IMR-90 (cell line): ENCODE measurements around the gene SLC9A9. TPM values are rescaled to one million over a fixed set of nuclear protein-coding genes. Genes with fewer than 3 reads are reported as not detected.
"Not testable (repeated sequence)": the region's sequence is repeated elsewhere in the genome, so short reads cannot be mapped to it uniquely, and the experiment has no call there.

ENCODE experiments used
- ATAC-seq: fragments of 200-7000 bp; cut with Tn5 transposase; 2 replicates; pipeline ENCODE4 v1.9.1; 2020; ENCODE audit warnings: low read depth, mild to moderate bottlenecking, moderate library complexity
- BruUV-seq: library from RNA; stranded (reverse); fragments of 400-500 nt; replicated peaks from 2 replicates; lab custom pipeline; 2021; lab: Mats Ljungman, UMichigan
- CTCF ChIA-PET: fragments of 300-600 bp; formaldehyde crosslinking; extraction: SDS; loops from one replicate; lab custom pipeline; 2021; ENCODE audit warnings: antibody characterized with exemption; lab: Yijun Ruan, JAX
- POLR2A ChIA-PET: fragments of 300-600 bp; sonication (Branson Sonifier 250); formaldehyde crosslinking; loops from one replicate; lab custom pipeline; 2022; ENCODE audit warnings: antibody characterized with exemption; ENCODE audit not compliant: unreplicated experiment; lab: Charles Lee
- DNase-seq: peaks from one replicate; pipeline ENCODE4 v3.0.0; 2013
- H2AFZ ChIP-seq: replicated peaks from 2 replicates; pipeline ENCODE3; 2013; ENCODE audit warnings: low read length, mild to moderate bottlenecking; ENCODE audit not compliant: poor library complexity
- H2AK5ac ChIP-seq: 2 replicates; pipeline ENCODE4 v1.6.1; 2013; ENCODE audit warnings: low read depth, low read length, inconsistent platforms
- H2AK9ac ChIP-seq: replicated peaks from 2 replicates; pipeline ENCODE3; 2013; ENCODE audit warnings: mild to moderate bottlenecking, low read depth, low read length, moderate library complexity; ENCODE audit not compliant: poor library complexity
- H2BK120ac ChIP-seq: 2 replicates; pipeline ENCODE4 v1.6.1; 2013; ENCODE audit warnings: low read depth, low read length, inconsistent platforms
- H2BK15ac ChIP-seq: 3 replicates; pipeline ENCODE4 v1.6.1; 2013; ENCODE audit warnings: low read depth, low read length, inconsistent platforms
- H2BK20ac ChIP-seq: 2 replicates; pipeline ENCODE4 v1.6.1; 2013; ENCODE audit warnings: low read depth, mild to moderate bottlenecking, inconsistent platforms, low read length, moderate library complexity
- H2BK5ac ChIP-seq: 2 replicates; pipeline ENCODE4 v1.6.1; 2013; ENCODE audit warnings: mild to moderate bottlenecking, low read depth, low read length, inconsistent platforms; ENCODE audit not compliant: poor library complexity, severe bottlenecking
- H3K14ac ChIP-seq: replicated peaks from 2 replicates; pipeline ENCODE4 v1.6.1; 2013; ENCODE audit warnings: low read depth, low read length, inconsistent platforms
- H3K18ac ChIP-seq: 2 replicates; pipeline ENCODE4 v1.6.1; 2013; ENCODE audit warnings: low read depth, low read length, control low read depth
- H3K23ac ChIP-seq: 2 replicates; pipeline ENCODE4 v1.6.1; 2013; ENCODE audit warnings: low read depth, low read length, inconsistent platforms
- H3K27ac ChIP-seq: 2 replicates; pipeline ENCODE4 v1.5.1; 2013; ENCODE audit warnings: mild to moderate bottlenecking, control low read depth, low read length; ENCODE audit not compliant: insufficient read depth
- H3K27me3 ChIP-seq: 2 replicates; pipeline ENCODE4 v1.6.1; 2013; ENCODE audit warnings: low read length; ENCODE audit not compliant: control insufficient read depth, insufficient read depth
- H3K36me3 ChIP-seq: 2 replicates; pipeline ENCODE4 v1.6.1; 2013; ENCODE audit warnings: low read length, mixed read lengths; ENCODE audit not compliant: control insufficient read depth, insufficient read depth
- H3K4ac ChIP-seq: 2 replicates; pipeline ENCODE4 v1.6.1; 2013; ENCODE audit warnings: low read depth, low read length, inconsistent platforms
- H3K4me1 ChIP-seq: 2 replicates; pipeline ENCODE4 v1.6.1; 2013; ENCODE audit warnings: low read length, mixed read lengths; ENCODE audit not compliant: control insufficient read depth, insufficient read depth
- H3K4me2 ChIP-seq: 2 replicates; pipeline ENCODE4 v1.6.1; 2013; ENCODE audit warnings: low read depth, mild to moderate bottlenecking, control low read depth, low read length, moderate library complexity
- H3K4me3 ChIP-seq: 2 replicates; pipeline ENCODE4 v1.5.1; 2013; ENCODE audit warnings: low read depth, mild to moderate bottlenecking, control low read depth, low read length, moderate library complexity; ENCODE audit not compliant: insufficient read depth
- H3K56ac ChIP-seq: 2 replicates; pipeline ENCODE4 v1.6.1; 2013; ENCODE audit warnings: low read length, inconsistent platforms; ENCODE audit not compliant: insufficient read depth; ENCODE audit errors: extremely low read depth
- H3K79me1 ChIP-seq, 2 experiments: 2 replicates each; pipeline ENCODE4 v1.6.1; 2013; ENCODE audit warnings: low read length in 2 of 2, inconsistent platforms in 1 of 2, low read depth in 1 of 2
- H3K9ac ChIP-seq: 2 replicates; pipeline ENCODE4 v1.6.1; 2013; ENCODE audit warnings: low read depth, low read length, control low read depth
- H3K9me1 ChIP-seq: 2 replicates; pipeline ENCODE4 v1.6.1; 2013; ENCODE audit warnings: low read length, inconsistent platforms; ENCODE audit not compliant: insufficient read depth
- H3K9me3 ChIP-seq: 2 replicates; pipeline ENCODE4 v1.6.1; 2013; ENCODE audit warnings: low read length; ENCODE audit not compliant: control insufficient read depth, insufficient read depth
- H4K20me1 ChIP-seq: 2 replicates; pipeline ENCODE4 v1.6.1; 2013; ENCODE audit warnings: low read length, inconsistent platforms; ENCODE audit not compliant: insufficient read depth
- H4K5ac ChIP-seq: 2 replicates; pipeline ENCODE4 v1.6.1; 2013; ENCODE audit warnings: mild to moderate bottlenecking, low read depth, low read length, control low read depth
- H4K8ac ChIP-seq, 2 experiments: 2 replicates each; pipeline ENCODE4 v1.6.1; 2013; ENCODE audit warnings: low read depth in 2 of 2, low read length in 2 of 2, control low read depth in 1 of 2, inconsistent platforms in 1 of 2
- H4K91ac ChIP-seq: 2 replicates; pipeline ENCODE4 v1.6.1; 2013; ENCODE audit warnings: low read depth, low read length, inconsistent platforms; ENCODE audit not compliant: insufficient read depth
- WGBS, 2 experiments: methylation state at CpG; one replicate each; pipeline versions ENCODE4 v1.1.5 to v1.1.7; 2013; ENCODE audit warnings: missing lambda C conversion rate in 2 of 2; ENCODE audit not compliant: insufficient read length in 1 of 2; ENCODE audit errors: extremely low coverage in 2 of 2; 5-methylcytosine and 5-hydroxymethylcytosine counted together
- dilution Hi-C: fragments of 300-500 bp; cut with HindIII; formaldehyde crosslinking; loops from one replicate; pipeline ENCODE4 v1.14.3; 2018; ENCODE audit warnings: low sequenced_read_pairs; ENCODE audit not compliant: unreplicated experiment
- in situ Hi-C: fragments of 300-500 bp; cut with MboI; formaldehyde crosslinking; loops from 3 replicates; pipeline ENCODE4 v1.14.3; 2019; ENCODE audit warnings: low sequenced_read_pairs, inconsistent platforms, mixed read lengths
- intact Hi-C: fragments of 100-400 bp; cut with micrococcal nuclease; formaldehyde crosslinking; loops from 2 replicates; pipeline ENCODE4 v1.10.0; 2022
- polyA plus RNA-seq, 3 experiments: library from polyadenylated mRNA; depleted of rRNA; stranded (reverse); fragments of >200 nt; gene quantifications; 2 replicates each; pipeline ENCODE4 v1.2.3, GENCODE V29; 2012; ENCODE audit warnings: low replicate concordance in 1 of 3
- total RNA-seq: library from RNA; depleted of rRNA; stranded (reverse); fragments of >200 nt; gene quantifications from 2 replicates; pipeline ENCODE4 v1.2.3, GENCODE V29; 2012

The SLC9A9 gene
- total and polyA plus RNA-seq, 2 of the 4 experiments (the other 2 are of a cell fraction) = 1.4 to 2.3 TPM

- H3K23ac ChIP-seq, H3K4me2 ChIP-seq, H3K36me3 ChIP-seq, H4K20me1 ChIP-seq, H3K9me1 ChIP-seq, H3K9me3 ChIP-seq, H4K91ac ChIP-seq, H3K9ac ChIP-seq, H3K27me3 ChIP-seq, H2AK9ac ChIP-seq, H2BK20ac ChIP-seq, dilution Hi-C loops, H2BK120ac ChIP-seq, H3K56ac ChIP-seq, DNase-seq, H2AFZ ChIP-seq, H3K4me3 ChIP-seq, CTCF ChIA-PET, intact Hi-C loops, H2BK5ac ChIP-seq, BruUV-seq, H3K18ac ChIP-seq, H3K4ac ChIP-seq, H3K4me1 ChIP-seq, H3K14ac ChIP-seq, ATAC-seq, in situ Hi-C loops, H2BK15ac ChIP-seq, POLR2A ChIA-PET, H4K5ac ChIP-seq, H2AK5ac ChIP-seq, H4K8ac ChIP-seq, H3K27ac ChIP-seq, H3K79me1 ChIP-seq: not testable (repeated sequence)
- no CpG with 5 or more reads among the region's 5 CpGs for whole genome bisulfite sequencing, 2 experiments
Measured at GRCh38 chr3:143873553-143873952, 25.3 kb upstream of the SLC9A9 start.
